ENCODE results near the gene TMEM63A.

GRCh38 chr1:225876900-225877510 is 5.2 kb downstream of the TMEM63A start:
- no peak for TF ChIP-seq FOXK1 (CRISPR knock-in tag; IDR thresholded peaks at IDR 0.05; ENCODE audit: borderline replicate concordance, low read depth)
- no peak for TF ChIP-seq ARNT2 (CRISPR knock-in tag; IDR thresholded peaks at IDR 0.05; ENCODE audit: low read depth)
- TF ChIP-seq ZBTB40 (IDR thresholded peaks at IDR 0.05): no peak
- no peak for TF ChIP-seq ZBTB40 (CRISPR knock-in tag; IDR thresholded peaks at IDR 0.05)
- TF ChIP-seq FUBP1 (CRISPR knock-in tag; IDR thresholded peaks at IDR 0.05; ENCODE audit: borderline replicate concordance): no peak
- no peak for TF ChIP-seq ELF4 (CRISPR knock-in tag; IDR thresholded peaks at IDR 0.05; ENCODE audit: borderline replicate concordance)
- no peak for TF ChIP-seq SIN3A (IDR thresholded peaks at IDR 0.05; ENCODE audit: borderline replicate concordance, low read depth, low read length)
- no peak for TF ChIP-seq RXRA (CRISPR knock-in tag; IDR thresholded peaks at IDR 0.05)
- TF ChIP-seq TRIM22 (IDR thresholded peaks at IDR 0.05): no peak
- no peak for TF ChIP-seq RNF2 (conservative IDR thresholded peaks at IDR 0.05; ENCODE audit: low read depth)

All from HepG2 (cell line).